ENCODE data around the gene SNRNP25.

The SNRNP25 gene

DNA sequence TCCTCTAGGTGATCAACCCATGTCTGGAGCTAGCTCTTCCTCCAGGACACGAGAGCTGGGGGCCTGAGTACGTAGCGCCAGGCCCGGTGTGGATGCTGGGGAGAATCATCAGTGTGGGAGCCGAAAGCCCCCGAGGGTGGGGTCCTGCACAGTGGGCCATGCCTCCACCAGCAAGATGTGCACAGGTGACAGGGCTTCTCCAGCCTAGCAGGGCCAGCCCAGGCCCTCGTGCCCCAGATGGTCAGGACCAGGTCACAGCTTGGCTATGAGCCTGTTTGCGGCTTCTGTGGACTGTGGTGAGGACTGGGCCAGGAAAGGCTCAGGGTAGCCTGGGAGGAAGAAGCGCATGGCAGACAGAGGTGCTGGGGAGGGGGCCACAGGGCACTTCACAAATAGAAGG lies 32.2 kb downstream of the SNRNP25 start:
- H3K9me3 ChIP-seq (ENCODE audit: insufficient read depth, low read length): no peaks in the 10 kb centered on the region
- peaks cover 16% of the 10 kb centered on the region for H3K4me1 ChIP-seq (ENCODE audit: insufficient read depth, insufficient read length)
- no peak overlapping the region for H3K9ac ChIP-seq (ENCODE audit: insufficient read length, low read depth)
- H3K36me3 ChIP-seq (ENCODE audit: insufficient read depth, insufficient read length, low read length): peaks cover 80% of the 10 kb centered on the region
- DNase-seq (ENCODE audit: low read depth, low spot score): no peak
- no peak for TF ChIP-seq SUZ12 (IDR thresholded peaks at IDR 0.05; ENCODE audit: extremely low read depth, insufficient read depth, insufficient read length)
- no peak for TF ChIP-seq YY1 (IDR thresholded peaks at IDR 0.05; ENCODE audit: insufficient read depth, insufficient read length)
- no peak for TF ChIP-seq ZNF274 (IDR thresholded peaks at IDR 0.05; ENCODE audit: low read depth, low read length)
- H3K27me3 ChIP-seq (ENCODE audit: insufficient read depth, insufficient read length): no peaks in the 10 kb centered on the region
- H3K4me3 ChIP-seq (ENCODE audit: insufficient read length, low read depth): no peak overlapping the region

DNA sequence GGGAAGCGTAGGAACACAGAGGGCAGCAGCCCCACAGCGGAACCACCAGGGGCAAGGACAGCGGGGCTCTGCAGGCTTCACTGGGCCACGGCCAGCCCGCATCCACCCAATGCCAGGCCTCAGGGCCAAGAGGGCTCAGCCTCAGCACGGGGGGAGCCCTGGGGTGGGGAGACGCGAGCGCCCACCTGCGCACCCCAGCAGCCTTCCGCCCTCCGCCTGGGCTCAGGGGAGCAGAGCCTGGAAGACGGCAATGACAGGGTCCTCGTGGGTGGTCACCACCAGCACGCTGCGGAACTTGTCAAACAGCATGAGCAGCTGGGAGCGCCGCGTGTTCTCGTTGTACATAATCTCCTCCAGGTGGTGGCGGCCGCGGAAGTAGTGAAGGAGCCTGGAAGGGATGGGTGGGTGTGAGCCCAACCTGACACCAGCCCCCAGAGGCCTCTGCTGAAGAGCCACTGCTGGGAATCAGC lies 32.9 kb downstream of the SNRNP25 start:
- H3K27me3 ChIP-seq (ENCODE audit: insufficient read depth, insufficient read length): no peaks in the 10 kb centered on the region
- DNase-seq (ENCODE audit: low read depth, low spot score): no peak
- H3K36me3 ChIP-seq (ENCODE audit: insufficient read depth, insufficient read length, low read length): peaks cover 80% of the 10 kb centered on the region
- H3K4me3 ChIP-seq (ENCODE audit: insufficient read length, low read depth): no peak overlapping the region
- TF ChIP-seq YY1 (IDR thresholded peaks at IDR 0.05; ENCODE audit: insufficient read depth, insufficient read length): no peak
- TF ChIP-seq ZNF274 (IDR thresholded peaks at IDR 0.05; ENCODE audit: low read depth, low read length): no peak
- no peak for TF ChIP-seq SUZ12 (IDR thresholded peaks at IDR 0.05; ENCODE audit: extremely low read depth, insufficient read depth, insufficient read length)
- H3K9me3 ChIP-seq (ENCODE audit: insufficient read depth, low read length): no peaks in the 10 kb centered on the region
- no peak overlapping the region for H3K9ac ChIP-seq (ENCODE audit: insufficient read length, low read depth)
- peaks cover 16% of the 10 kb centered on the region for H3K4me1 ChIP-seq (ENCODE audit: insufficient read depth, insufficient read length)

DNA sequence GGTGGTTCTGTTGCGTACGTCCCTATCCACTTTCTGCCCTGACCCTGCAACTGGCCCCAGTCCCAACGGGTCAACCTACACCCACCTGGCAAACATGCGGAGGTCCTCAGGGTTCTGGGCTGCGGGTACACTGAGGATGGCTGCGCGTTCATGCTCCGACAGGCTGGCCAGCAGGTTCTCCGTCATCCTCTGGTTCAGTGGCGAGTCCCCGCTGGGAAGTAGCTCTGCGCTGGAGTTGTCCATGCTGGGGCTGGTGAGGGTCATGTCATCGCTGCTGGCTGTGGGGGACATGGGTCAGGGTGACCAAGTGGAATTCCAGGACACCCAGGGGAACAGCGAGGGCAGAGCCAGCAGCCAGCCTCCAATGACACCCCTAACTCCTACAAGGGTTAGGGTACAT lies 35.0 kb downstream of the SNRNP25 start:
- no peak overlapping the region for H3K9ac ChIP-seq (ENCODE audit: insufficient read length, low read depth)
- H3K27me3 ChIP-seq (ENCODE audit: insufficient read depth, insufficient read length): no peaks in the 10 kb centered on the region
- no peaks in the 10 kb centered on the region for H3K9me3 ChIP-seq (ENCODE audit: insufficient read depth, low read length)
- DNase-seq (ENCODE audit: low read depth, low spot score): no peak
- peaks cover 85% of the 10 kb centered on the region for H3K36me3 ChIP-seq (ENCODE audit: insufficient read depth, insufficient read length, low read length)
- no peak overlapping the region for H3K4me3 ChIP-seq (ENCODE audit: insufficient read length, low read depth)
- no peak for TF ChIP-seq ZNF274 (IDR thresholded peaks at IDR 0.05; ENCODE audit: low read depth, low read length)
- TF ChIP-seq YY1 (IDR thresholded peaks at IDR 0.05; ENCODE audit: insufficient read depth, insufficient read length): no peak
- TF ChIP-seq SUZ12 (IDR thresholded peaks at IDR 0.05; ENCODE audit: extremely low read depth, insufficient read depth, insufficient read length): no peak
- H3K4me1 ChIP-seq (ENCODE audit: insufficient read depth, insufficient read length): peaks cover 9% of the 10 kb centered on the region

DNA sequence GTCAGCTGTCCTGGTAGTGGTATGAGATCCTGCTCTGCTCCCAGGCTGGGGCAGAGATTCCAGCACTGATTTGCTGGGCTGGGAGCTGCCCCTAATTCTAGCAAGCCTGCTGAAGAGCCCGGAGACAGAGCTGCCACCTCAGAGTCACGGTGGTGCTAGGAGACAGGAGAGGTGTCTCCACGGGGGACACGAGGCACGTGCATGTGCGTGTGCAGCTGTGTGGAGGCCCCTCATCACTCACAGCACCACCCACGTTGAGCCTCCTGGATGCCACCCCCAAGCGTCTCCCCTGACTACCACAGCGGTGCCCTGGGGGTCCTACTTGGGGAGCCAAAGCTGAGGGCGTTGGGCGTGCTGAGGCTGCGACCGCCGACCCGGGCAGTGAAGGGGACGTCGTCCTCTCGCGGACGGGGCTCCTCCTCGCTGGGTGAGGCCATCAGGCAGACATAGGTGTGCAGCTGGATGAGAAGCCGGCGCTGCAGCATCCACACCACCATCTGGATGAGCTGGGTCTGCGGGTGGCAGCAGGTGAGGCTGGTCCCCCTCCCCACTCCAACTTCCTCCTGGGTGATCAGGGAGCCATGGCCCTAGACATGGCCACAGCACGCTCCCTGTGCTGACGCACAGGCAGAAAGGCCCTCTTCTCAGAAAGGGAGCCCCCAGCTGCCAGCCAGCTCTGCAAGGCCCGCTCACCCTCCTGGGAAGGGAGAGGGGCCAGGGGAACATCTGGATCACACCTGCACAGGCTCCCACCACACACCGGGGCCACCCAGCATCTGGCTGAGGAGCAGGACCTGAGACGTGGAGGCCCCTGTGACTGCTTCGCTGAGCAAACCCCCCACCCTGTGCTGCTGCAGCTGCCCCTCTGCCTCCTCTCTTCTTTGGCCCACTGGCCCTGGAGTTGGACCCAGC lies 36.0 kb downstream of the SNRNP25 start:
- peaks cover 11% of the 10 kb centered on the region for H3K4me1 ChIP-seq (ENCODE audit: insufficient read depth, insufficient read length)
- no peaks in the 10 kb centered on the region for H3K9me3 ChIP-seq (ENCODE audit: insufficient read depth, low read length)
- H3K27me3 ChIP-seq (ENCODE audit: insufficient read depth, insufficient read length): no peaks in the 10 kb centered on the region
- no peak for DNase-seq (ENCODE audit: low read depth, low spot score)
- H3K36me3 ChIP-seq (ENCODE audit: insufficient read depth, insufficient read length, low read length): peaks cover 81% of the 10 kb centered on the region
- H3K9ac ChIP-seq (ENCODE audit: insufficient read length, low read depth): no peak overlapping the region
- no peak overlapping the region for H3K4me3 ChIP-seq (ENCODE audit: insufficient read length, low read depth)
- no peak for TF ChIP-seq ZNF274 (IDR thresholded peaks at IDR 0.05; ENCODE audit: low read depth, low read length)
- TF ChIP-seq YY1 (IDR thresholded peaks at IDR 0.05; ENCODE audit: insufficient read depth, insufficient read length): no peak
- TF ChIP-seq SUZ12 (IDR thresholded peaks at IDR 0.05; ENCODE audit: extremely low read depth, insufficient read depth, insufficient read length): no peak

DNA sequence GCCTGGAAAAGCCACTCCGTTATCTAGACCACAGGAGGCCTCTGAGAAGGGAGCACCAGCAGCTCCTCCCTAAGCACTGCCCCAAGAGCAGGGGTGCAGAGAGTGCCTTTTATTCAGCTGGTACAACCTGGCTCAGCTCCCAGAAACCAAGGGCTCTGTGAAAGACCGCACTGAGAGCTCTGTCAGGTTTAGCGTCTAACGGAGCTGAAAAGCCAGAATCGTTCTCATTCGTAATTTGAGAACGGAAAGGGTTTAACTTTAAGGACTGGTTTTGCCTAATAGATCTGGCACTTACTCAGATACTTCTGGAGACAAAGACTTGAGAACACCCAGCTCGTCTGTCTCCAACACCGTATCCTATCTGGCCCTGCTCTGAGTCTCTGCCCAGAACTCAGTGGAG lies 37.9 kb downstream of the SNRNP25 start:
- no peak overlapping the region for H3K4me3 ChIP-seq (ENCODE audit: insufficient read length, low read depth)
- DNase-seq (ENCODE audit: low read depth, low spot score): no peak
- no peaks in the 10 kb centered on the region for H3K9me3 ChIP-seq (ENCODE audit: insufficient read depth, low read length)
- H3K9ac ChIP-seq (ENCODE audit: insufficient read length, low read depth): no peak overlapping the region
- no peaks in the 10 kb centered on the region for H3K27me3 ChIP-seq (ENCODE audit: insufficient read depth, insufficient read length)
- no peak for TF ChIP-seq YY1 (IDR thresholded peaks at IDR 0.05; ENCODE audit: insufficient read depth, insufficient read length)
- no peak for TF ChIP-seq SUZ12 (IDR thresholded peaks at IDR 0.05; ENCODE audit: extremely low read depth, insufficient read depth, insufficient read length)
- no peak for TF ChIP-seq ZNF274 (IDR thresholded peaks at IDR 0.05; ENCODE audit: low read depth, low read length)
- peaks cover 11% of the 10 kb centered on the region for H3K4me1 ChIP-seq (ENCODE audit: insufficient read depth, insufficient read length)
- H3K36me3 ChIP-seq (ENCODE audit: insufficient read depth, insufficient read length, low read length): peaks cover 73% of the 10 kb centered on the region

DNA sequence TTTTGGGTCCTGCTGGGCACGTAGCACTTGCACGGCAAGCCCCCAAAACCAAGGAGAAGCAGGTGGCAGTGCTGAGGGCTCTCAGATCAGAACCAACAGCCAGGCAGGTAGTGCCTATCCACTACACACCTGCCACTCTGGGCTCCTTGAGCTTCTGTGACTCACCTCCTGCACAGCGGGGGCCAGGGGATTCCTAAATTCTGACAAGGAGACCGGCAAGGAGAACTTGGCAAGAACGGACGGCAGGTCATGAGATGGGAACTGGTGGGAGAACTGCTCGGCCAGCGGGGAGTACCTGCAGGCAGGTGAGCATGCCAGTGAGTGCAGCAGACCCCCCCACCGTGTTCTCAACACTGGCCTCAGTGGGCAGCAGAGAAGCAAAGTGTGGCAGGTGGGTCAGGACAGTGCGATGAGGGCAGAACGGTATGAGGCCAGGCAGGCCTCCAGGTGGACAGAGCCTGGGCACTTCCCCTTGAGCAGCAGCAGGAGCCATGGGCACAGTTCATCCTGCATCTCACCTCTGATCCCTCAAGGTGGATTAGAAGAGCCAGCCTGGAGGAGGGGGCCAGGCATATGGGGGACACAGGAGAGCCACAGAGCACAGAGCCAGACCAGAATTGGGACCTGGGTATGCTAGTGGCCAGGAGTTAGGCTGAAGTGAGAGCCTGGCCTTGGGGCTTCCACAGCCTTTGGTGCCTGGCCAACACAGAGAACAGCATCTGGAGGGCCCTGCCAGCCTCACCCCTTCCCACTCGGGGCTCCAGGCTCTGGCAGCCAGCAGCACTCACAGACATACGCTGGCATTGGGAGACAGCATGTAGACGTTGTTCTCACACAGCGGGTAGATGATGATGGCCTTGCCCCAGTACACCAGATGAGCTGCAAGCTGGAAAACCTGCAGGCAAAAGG lies 39.1 kb downstream of the SNRNP25 start:
- H3K36me3 ChIP-seq (ENCODE audit: insufficient read depth, insufficient read length, low read length): peaks cover 68% of the 10 kb centered on the region
- no peak for DNase-seq (ENCODE audit: low read depth, low spot score)
- TF ChIP-seq SUZ12 (IDR thresholded peaks at IDR 0.05; ENCODE audit: extremely low read depth, insufficient read depth, insufficient read length): no peak
- no peak for TF ChIP-seq YY1 (IDR thresholded peaks at IDR 0.05; ENCODE audit: insufficient read depth, insufficient read length)
- no peak for TF ChIP-seq ZNF274 (IDR thresholded peaks at IDR 0.05; ENCODE audit: low read depth, low read length)

DNA sequence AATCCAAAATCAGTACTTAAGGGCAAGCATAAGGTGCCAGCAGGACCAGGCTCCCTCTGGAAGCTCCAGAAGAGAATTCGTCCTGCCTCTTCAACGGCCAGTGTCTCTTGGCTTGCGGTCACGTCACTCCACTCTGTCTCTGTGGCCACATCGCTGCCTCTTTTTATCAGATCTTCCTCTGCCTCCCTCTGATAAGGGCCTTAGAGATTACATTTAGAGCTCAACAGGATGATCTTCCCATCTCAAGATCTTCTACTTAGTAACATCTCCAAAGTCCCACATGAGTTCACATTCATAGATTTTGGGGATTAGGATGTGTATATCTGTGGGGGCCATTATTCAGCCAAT lies 41.3 kb downstream of the SNRNP25 start:
- peaks cover 56% of the 10 kb centered on the region for H3K36me3 ChIP-seq (ENCODE audit: insufficient read depth, insufficient read length, low read length)
- no peak for TF ChIP-seq SUZ12 (IDR thresholded peaks at IDR 0.05; ENCODE audit: extremely low read depth, insufficient read depth, insufficient read length)
- no peak overlapping the region for H3K4me3 ChIP-seq (ENCODE audit: insufficient read length, low read depth)
- H3K4me1 ChIP-seq (ENCODE audit: insufficient read depth, insufficient read length): peaks cover 17% of the 10 kb centered on the region
- no peaks in the 10 kb centered on the region for H3K9me3 ChIP-seq (ENCODE audit: insufficient read depth, low read length)
- H3K27me3 ChIP-seq (ENCODE audit: insufficient read depth, insufficient read length): no peaks in the 10 kb centered on the region
- no peak for DNase-seq (ENCODE audit: low read depth, low spot score)
- no peak overlapping the region for H3K9ac ChIP-seq (ENCODE audit: insufficient read length, low read depth)

More for the DNA sequence above, 39.1 kb downstream of the SNRNP25 start:
- Histone ChIP-seq H3K9ac (ENCODE audit: insufficient read length, low read depth) (no peak overlapping the region), H3K27me3 (ENCODE audit: insufficient read depth, insufficient read length) (no peaks in the 10 kb centered on the region), H3K9me3 (ENCODE audit: insufficient read depth, low read length) (no peaks in the 10 kb centered on the region), H3K4me1 (ENCODE audit: insufficient read depth, insufficient read length) (peaks cover 14% of the 10 kb centered on the region), H3K4me3 (ENCODE audit: insufficient read length, low read depth) (no peak overlapping the region)
